Umbilical cord (tissue), 2 donors: ENCODE data around the gene FOXP4. TPM values are rescaled to one million over a fixed set of nuclear protein-coding genes. Genes with fewer than 3 reads are reported as not detected.

ENCODE experiments used
- DNase-seq: peaks from one replicate; pipeline ENCODE4 v3.0.0-alpha.2; 2015; ENCODE audit warnings: low spot score
- total RNA-seq: library from RNA; depleted of rRNA; stranded (reverse); fragments of >200 nt; gene quantifications from one replicate; pipeline ENCODE4 v1.2.3, GENCODE V29; 2014; ENCODE audit warnings: low replicate concordance; ENCODE audit not compliant: insufficient read depth

Gene FOXP4
- total RNA-seq, 1 donor from 2014 or later = 0.72 TPM

DNA sequence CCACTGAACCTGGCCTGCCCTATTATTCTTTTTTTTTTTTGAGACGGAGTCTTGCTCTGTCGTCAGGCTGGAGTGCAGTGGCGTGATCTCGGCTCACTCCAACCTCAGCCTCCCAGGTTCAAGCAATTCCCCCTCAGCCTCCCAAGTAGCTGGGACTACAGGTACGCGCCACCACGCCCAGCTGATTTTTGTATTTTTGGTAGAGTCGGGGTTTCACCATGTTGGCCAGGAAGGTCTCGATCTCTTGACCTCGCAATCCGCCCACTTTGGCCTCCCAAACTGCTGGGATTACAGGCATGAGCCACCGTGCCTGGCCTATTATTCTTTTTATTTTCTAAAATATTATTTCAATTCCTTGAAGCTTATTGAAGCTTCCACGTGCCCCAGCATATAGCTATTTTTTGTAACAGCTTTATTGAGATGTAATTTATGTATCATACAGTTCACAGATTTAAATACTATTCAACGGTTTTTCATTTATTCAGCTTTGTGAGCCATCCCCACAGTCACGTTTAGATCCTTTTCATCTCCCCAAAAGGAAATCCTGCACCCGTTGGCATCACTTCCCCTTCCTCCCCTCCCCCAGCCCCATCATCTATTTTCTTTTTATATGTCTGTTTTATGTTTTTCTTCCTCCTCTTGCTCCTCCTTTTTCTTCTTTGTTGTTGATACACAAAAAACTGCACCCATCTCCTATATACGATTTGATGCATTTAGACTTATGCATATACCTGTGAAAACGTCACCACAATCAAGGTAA is 78.6 kb downstream of the FOXP4 start:
- no peak for DNase-seq

DNA sequence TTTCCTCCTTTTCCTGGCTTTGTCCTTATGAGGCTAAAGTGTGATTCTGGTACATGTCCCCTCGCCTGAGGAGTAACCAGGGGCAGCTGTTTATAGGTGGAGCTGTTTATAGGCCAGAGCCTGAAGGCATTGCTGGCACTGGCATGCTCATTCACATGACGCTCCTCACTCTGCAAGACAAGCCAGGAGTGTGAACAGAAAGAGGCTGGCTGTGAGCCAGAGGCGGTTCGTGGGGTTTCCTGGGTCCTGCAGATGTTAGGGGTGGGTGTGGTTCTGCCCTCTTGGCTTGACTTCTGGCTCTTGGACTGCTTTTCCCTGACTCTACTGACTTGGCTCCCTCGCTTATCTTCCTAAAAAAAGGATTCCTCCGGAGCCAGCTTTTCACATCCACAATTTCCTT is 79.3 kb downstream of the FOXP4 start:
- peak; percentile 68 for DNase-seq

DNA sequence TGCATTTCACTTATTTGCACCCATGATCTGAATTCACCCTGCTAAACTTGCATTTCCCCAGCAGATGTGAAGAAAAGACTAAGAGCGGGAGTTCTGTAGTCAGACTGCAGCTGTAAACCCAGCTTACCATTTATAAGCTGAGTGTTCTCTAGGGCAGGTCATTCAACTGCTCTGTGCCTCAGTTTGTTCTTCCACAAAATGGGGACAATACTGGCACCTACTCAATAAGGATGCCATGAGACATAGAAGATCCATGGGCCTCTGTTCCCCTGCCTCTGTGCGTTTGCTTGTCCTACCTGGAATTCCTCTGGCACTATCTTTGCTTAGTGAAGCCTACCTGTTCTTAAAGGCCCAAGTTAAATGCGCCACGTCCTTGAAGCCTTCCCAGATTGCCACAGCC is 79.8 kb downstream of the FOXP4 start:
- no peak for DNase-seq

DNA sequence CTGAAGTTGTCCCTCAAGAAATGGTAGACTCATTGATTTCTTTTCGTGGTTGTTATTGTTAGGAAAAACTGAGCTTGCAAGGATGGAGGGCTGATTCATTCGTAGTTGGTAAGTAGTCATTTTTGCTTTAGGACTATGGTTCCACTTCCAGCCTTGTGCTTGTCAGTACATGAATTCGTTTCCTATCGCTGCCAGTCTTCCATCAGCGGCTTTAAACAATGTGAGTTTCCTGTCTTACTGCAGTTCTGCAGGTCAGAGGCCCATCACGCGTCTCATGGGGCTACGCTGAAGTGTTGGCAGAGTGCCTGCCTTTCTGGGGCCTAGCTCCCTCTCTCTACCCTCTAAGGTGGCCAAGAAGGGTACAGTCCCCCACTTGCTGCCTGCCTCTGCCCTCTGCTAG is 80.7 kb downstream of the FOXP4 start:
- peak; percentile 67 for DNase-seq

DNA sequence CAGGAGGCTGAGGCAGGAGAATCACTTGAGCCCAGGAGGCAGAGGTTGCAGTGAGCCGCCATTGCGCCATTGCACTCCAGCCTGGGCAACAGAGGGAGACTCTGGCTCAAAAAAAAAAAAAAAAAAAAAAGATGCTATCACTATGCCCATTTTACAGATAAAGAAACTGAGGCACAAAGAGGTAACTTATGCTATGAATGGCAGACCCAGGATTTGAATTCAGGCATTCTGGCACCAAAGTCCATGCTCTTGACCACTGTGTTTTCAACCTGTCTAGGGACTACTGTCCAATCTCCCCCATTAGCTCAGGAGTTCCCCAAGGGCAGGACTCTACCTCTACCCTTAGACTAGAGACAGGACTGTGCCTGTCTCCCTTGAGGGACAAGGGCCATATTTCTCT is 82.9 kb downstream of the FOXP4 start:
- no peak for DNase-seq

DNA sequence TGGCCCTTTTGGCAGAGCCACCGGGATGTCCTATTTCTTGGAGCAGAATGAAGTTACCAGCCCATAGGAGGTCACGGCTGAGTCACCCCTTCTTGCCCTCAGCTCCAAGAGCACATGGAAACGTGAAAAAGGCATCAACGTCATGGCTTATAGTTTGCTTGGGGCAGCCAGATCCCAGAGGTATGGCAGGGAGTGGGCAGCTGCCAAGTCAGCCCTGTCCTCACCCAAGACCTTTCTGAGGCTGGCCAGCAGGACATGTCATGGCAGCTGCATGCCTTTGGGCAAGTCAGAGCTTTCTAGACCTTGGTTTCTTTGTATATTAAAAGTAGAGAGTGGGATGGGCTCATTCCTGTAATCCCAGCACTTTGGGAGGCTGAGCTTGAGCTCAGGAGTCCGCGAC is 83.9 kb downstream of the FOXP4 start:
- no peak for DNase-seq

DNA sequence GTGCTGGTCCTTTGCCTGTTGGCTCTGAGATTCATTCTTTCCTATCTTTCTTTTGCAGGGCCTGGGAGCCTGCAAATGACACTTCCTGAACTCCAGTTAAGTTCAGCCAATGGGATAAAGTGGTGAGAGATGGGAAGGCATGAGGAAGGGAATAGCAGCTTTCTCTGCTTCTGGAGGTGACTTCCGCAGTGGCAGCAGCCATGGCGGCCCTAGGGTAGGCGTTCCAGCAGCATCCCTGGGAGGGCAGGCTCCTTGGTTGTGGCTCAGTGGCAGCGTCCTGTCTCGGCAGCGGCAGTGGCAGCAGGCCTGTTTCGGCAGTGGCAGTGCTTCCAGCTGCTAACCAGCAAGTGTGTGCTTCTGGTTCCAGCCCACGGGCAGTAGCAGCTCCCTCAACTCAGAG is 84.8 kb downstream of the FOXP4 start:
- no peak for DNase-seq

DNA sequence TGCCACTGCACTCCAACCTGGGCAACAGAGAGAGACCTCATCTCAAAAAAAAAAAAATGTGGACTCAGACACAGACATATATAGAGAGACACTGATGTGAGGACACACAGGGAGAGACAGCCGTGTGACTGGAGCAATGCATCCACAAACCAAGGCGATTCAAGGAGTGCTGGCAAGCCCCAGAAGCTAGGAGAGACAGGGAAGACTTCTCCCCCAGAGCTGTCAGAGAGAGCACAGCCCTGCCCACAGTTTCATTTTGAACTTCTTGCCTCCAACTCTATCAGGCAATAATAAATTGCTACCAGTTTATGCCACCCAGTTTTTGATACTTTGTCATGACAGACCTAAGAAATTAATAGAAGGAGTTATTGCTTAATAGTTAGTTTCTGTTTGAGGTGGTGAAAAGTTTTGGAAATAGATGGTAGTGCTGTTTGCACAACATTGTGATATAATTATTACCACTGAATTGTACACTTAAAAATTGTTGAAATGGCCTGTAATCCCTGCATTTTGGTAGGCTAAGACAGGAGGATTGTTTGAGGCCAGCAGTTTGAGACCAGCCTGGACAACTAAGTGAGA is 87.0 kb downstream of the FOXP4 start:
- DNase-seq = no peak

DNA sequence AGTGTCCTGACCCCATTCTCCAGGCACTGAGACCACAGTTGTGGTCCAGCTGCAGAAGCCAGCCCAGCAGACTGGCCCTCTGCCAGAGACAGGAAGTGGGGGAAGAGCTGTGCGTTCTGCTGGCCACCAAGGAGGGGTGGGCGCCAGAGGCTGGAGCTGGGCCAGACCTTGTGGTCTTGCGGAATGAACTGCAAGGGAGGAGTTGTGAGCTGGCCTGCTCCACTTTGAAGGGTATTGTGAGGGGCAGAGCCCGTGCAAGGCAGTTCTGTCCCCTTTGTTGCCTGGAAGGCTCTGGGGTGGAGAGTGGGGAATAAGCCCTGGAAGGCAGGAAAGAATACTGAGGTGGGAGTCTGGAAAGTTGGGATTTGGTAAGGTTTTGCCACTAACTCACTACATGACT is 88.5 kb downstream of the FOXP4 start:
- peak; percentile 22 for DNase-seq

DNA sequence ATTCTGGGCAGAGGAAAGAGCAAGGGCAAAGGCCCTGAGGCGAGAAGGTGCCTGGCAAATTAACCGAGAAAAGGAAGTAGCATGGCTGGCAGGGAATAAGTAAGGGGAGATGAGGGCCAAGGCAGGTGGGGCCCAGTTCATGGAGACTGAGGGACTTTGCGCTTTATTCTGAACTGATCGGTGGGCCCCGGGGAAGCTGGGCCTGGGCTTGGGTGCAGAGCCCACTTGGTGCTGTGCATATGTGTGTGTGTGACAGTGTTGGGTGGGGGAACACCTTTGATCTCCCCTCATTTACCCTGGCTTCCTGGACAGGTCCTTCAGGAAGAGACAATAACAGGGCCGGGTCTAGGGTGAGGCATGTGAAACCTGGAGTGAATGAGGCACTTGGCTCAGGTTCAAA is 89.2 kb downstream of the FOXP4 start:
- DNase-seq = no peak

DNA sequence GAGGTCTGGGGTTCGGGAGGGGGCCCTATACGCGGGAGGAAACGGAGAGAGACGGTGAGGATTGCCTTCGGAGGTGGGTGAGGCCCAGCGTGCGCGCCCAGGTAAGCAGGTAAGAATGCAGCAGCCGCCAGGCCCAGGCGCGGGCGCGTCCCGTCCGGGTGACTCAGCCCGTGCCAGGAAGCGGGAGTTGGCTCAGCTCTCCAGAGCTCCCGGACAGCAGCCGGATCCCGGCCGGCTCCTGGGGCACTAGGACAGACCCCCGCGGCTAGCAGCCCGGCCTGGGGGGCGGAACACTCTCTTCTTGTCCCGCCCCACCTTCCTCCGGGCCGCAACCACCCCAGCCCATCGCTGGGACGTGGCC is 90.6 kb downstream of the FOXP4 start:
- peak; percentile 64 for DNase-seq

DNA sequence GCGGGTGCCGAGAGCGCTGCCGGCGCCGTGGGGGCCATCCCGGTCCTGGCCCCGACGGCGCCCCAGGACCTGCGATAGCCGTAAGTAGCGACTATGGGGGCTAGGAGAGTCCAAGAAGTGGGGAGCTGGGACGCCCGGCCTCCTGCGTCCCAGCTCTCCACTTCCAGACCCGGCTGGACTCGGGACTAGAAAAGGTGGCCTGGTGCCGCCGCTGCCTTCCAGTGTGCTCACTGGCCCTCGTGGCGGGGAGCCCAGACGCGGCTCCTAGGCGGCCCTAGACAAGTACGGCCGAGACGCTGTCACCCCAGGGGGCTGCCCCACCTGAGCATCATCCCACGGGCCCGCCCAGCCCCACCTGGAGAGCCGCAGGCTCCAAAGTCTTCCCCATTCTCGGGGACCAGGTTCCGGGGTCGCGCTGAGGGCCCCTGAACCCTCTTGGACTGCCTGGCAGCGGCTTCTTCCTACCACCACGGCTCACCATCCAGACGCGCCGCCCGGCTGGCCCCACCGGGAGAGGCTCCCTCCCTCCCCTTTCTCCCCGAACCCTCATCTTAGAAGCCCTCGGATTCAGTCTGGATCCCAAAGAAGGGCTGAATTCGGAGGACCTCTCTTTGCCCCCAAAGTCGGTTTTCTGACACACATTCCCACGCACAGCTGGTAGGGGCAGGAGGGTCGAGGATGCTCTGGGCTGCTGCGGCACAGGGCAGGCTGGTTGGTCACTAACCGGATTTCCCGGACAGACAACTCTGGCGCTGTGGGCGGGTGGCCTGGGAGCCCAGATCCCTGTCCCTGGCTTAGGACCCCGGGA is 91.2 kb downstream of the FOXP4 start:
- DNase-seq = peak; percentile 44

DNA sequence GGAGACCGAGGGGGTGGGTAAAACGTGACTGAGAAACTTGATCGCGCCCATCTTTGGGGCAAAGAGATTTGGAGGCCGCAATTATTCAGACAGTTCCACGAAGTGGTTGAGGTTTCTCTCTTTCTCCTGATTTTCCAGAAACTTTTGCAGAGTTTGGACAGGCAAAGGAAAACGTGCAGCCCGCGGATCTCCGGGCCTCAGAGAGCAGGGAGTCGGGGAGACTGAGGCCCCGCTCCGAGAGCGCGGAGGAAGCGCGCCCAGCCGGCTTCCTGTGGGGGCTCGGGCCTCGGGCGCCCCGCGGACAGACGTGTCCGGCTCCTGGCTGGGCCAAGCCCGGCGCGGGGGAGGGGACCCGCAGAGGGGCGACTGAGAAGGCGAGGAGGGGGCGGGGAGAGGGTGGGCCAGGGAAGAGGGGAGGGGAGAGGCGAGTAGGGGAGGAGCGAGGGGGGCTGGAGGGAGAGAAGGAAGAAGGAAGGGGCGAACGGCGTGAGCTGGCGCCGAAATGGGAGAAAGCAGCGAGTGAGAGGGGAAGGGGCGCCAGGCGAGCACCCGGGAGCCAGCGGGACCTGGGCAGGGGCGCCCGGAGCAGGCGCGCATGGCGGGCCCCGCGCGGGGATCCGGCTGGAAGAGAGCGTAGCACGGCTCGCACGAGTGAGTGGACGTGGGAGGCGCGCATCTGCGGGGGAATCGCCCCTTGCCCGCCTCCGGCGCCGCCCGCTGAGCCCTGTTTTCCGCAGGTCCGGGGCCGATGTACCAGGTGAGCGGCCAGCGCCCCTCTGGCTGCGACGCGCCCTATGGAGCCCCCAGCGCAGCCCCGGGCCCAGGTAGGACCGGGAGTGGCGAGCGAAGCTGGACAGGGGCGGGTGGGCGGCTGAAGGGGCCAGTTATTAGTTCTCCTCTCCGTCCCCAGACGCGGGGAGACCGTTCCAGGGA is 92.1 kb downstream of the FOXP4 start, which contains the start of gene MDFI:
Gene MDFI, plus strand, starts transcription at position 467 of the 933 bp plus-strand sequence. Its CDS starts 282 bp downstream, at position 749.
- peak; percentile 83 for DNase-seq

DNA sequence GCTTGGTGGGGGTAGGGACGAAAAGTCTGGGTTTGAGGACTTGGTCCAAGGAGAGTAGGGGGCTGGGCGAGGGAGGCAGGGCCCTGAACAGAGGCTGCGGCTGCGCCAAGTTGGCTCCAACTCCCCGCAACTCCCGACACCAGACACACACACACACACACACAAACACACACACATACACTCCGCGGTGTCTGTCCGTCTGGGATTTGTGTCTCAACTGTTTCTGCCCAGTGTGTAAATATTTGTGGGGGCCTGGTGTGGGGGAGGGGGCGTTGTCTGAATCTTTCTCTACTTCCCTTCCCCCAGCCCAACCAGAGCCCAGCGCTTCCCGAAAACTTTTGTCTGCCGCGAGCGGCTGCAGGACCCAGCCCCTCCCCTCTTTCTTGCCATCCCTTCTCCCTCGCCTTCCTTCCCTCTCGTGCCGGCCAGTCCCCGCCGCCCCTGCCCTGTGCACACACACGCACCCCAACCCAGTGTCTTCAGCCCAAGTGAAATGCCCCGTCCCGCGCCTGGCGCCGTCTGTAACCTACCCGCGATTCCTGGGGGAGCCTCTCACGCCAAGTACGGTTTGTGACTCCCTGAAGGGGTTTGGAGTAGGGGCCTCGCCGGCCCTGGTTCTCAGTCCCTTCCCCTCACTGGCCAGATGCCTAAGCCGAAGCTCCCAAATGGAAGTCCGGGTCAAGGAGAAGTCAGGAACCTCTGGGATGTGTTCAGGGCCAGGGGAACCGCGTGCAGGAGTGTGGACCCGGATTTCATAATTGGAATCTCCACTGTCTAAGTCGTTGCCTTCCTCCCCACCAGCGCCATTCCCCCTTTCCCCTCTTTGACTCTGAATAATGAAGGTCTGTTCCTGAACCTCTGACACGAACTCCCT is 93.0 kb downstream of the FOXP4 start:
- DNase-seq = peak; percentile 82

DNA sequence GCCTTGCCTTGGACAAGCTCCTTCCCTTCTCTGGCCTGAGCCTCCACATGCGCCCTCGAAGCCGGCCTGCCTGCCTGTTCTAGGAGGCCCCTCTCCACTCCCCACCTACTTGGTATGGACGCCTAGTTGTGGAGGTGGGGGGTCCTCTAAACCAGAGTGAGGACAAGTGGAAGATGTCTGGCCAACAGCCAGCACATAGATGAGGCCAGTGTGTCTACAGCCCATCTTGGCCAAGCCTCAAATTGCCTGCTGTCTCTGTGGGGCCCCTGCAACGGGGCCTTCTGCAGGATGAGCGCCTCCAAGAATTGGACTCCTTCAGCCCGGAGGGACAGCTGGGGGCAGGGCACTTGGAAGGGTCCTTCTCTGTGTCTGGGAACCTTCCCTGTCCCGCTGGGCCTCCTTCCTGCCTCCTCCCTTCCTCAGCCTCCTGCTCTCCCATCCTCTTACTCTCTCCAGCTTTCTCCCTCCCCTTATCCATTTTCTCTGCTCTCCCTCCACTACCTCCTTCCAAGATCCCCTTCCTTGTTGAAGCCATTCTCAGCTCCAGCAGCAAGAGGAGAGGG is 93.7 kb downstream of the FOXP4 start:
- peak; percentile 71 for DNase-seq

DNA sequence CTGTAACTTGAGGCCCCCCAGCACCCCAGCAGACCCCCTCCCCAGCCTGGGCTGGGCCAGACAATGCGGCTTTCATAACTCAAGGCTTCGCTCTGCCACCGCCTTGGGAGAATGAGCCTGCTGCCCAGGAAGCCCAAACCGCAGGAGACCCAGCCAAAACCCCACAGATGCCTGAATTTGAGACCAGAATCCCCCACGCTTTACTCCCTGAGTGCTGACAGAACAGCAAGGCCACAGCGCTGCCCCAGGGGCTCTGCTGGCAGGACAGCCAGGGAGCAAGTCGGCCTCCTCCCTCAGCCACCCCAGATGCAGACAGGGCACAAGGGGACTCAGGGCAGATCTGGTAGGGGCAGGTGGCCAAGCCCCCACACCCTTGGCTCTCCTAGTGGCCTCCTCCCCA is 94.2 kb downstream of the FOXP4 start:
- DNase-seq = no peak

DNA sequence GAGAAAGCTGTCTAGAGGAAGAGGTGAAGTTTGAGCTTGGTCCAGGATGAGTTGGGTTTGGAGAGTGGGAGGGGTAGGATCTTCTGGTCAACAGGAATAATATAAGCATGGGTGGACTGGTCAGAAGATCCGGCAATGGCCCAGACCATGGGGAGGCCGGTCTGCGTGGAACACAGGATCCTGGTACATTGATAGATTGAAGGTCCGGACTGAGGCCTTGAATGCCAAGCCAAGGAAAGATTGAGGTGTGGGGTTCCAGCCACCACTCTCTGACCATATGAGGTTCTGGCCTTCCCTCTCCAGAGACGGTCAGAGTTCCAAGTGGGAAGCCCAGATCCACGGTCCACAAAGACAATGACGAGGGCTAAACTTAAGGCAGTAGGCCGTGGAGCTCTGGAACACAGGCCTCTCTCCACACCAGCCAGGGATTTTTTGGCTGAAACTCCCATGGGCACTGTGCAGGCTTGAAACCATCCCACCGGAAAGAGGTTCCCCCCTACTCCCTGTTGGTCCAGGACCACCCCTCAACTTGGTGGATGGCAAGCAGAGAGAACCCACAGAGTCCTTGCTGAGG is 95.3 kb downstream of the FOXP4 start:
- DNase-seq = no peak

DNA sequence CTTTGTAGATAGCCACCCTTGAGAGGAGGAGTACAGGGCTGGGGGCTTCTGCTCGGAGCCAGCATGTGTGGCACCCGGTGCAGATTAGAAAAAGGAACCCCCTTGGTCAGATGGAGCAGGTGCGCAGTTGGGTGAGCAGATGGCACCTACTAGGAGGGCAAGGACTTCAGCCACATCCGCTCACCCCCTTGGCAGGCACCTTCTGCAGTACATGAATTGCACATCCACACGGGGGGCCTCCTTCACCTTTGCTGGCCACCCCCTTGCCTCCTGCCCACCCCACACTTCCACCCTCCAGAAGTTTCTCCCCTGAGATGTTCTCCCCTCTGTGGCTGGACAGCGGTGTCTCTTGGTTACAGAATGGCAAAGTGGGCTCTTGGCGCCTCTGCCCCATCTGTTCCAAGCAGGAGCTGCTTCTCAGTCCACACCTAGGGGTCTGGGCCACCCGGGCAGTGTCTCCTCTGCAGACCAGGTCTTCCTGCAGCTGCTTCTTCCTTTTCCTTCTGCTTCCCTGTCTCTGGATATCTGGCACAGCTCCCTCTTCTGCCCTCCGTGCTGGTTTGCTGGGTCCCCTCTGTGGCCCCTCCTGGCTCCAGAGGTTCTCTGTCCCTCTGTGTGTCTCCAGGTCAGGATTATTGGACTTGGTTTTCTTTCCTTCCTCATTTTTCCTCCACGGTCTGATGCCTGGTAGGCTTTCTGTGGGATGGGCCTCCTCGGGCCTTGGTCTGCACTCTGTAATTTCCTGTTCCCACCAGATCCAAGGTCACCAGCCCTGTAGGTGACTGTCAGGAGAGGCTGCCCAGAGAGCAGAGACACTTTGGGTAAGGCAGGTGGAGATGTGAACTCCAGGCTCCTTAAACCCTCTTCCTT is 96.1 kb downstream of the FOXP4 start:
- no peak for DNase-seq
